H9 (cell line): ENCODE measurements around the gene APBB2. TPM values are rescaled to one million over a fixed set of nuclear protein-coding genes. Genes with fewer than 3 reads are reported as not detected.

ENCODE experiments used
- DNase-seq: peaks from one replicate; pipeline ENCODE4 v3.0.0-alpha.2; 2017
- H2AFZ ChIP-seq: one replicate; pipeline ENCODE4 v1.6.1; 2013; ENCODE audit warnings: mild to moderate bottlenecking, low read length, control low read depth, moderate library complexity
- H2AK5ac ChIP-seq: 2 replicates; pipeline ENCODE4 v1.6.1; 2013; ENCODE audit warnings: low read length, control low read depth, mixed read lengths; ENCODE audit not compliant: insufficient read length
- H2BK120ac ChIP-seq: one replicate; pipeline ENCODE4 v1.6.1; 2013; ENCODE audit warnings: low read depth, mild to moderate bottlenecking, low read length, control low read depth, inconsistent platforms; ENCODE audit not compliant: poor library complexity, severe bottlenecking
- H2BK12ac ChIP-seq: 2 replicates; pipeline ENCODE4 v1.6.1; 2013; ENCODE audit warnings: low read length, control low read depth, mixed read lengths, low read depth; ENCODE audit not compliant: insufficient read length
- H2BK15ac ChIP-seq: 2 replicates; pipeline ENCODE4 v1.6.1; 2013; ENCODE audit warnings: low read depth, low read length, control low read depth
- H2BK20ac ChIP-seq: one replicate; pipeline ENCODE4 v1.6.1; 2013; ENCODE audit warnings: low read depth, mild to moderate bottlenecking, low read length, control low read depth, inconsistent platforms; ENCODE audit not compliant: poor library complexity, severe bottlenecking
- H2BK5ac ChIP-seq: 2 replicates; pipeline ENCODE4 v1.6.1; 2013; ENCODE audit warnings: low read length, control low read depth, mixed read lengths; ENCODE audit not compliant: insufficient read length
- H3K14ac ChIP-seq: 2 replicates; pipeline ENCODE4 v1.6.1; 2013; ENCODE audit warnings: low read length, control low read depth; ENCODE audit not compliant: insufficient read depth
- H3K18ac ChIP-seq: 2 replicates; pipeline ENCODE4 v1.6.1; 2013; ENCODE audit warnings: low read depth, mild to moderate bottlenecking, mixed read lengths, low read length, control low read depth; ENCODE audit not compliant: insufficient read length
- H3K23ac ChIP-seq: 2 replicates; pipeline ENCODE4 v1.6.1; 2013; ENCODE audit warnings: low read length, control low read depth, mixed read lengths, low read depth; ENCODE audit not compliant: insufficient read length
- H3K23me2 ChIP-seq: 2 replicates; pipeline ENCODE4 v1.6.1; 2013; ENCODE audit warnings: low read depth, mild to moderate bottlenecking, mixed read lengths, low read length, control low read depth; ENCODE audit not compliant: insufficient read length, poor library complexity, severe bottlenecking
- H3K27ac ChIP-seq: 2 replicates; pipeline ENCODE4 v1.5.1; 2013; ENCODE audit warnings: low read length, control low read depth, mixed read lengths, low read depth; ENCODE audit not compliant: insufficient read length
- H3K27me3 ChIP-seq: 2 replicates; pipeline ENCODE4 v1.6.1; 2013; ENCODE audit warnings: low read length, control low read depth, inconsistent platforms; ENCODE audit not compliant: insufficient read depth
- H3K4ac ChIP-seq: 2 replicates; pipeline ENCODE4 v1.6.1; 2013; ENCODE audit warnings: low read depth, mild to moderate bottlenecking, control low read depth, inconsistent platforms, low read length, moderate library complexity
- H3K4me1 ChIP-seq: 2 replicates; pipeline ENCODE4 v1.6.1; 2013; ENCODE audit warnings: low read length, control low read depth, inconsistent platforms; ENCODE audit not compliant: insufficient read depth
- H3K4me2 ChIP-seq: 2 replicates; pipeline ENCODE4 v1.6.1; 2013; ENCODE audit warnings: low read length, control low read depth, mixed read lengths; ENCODE audit not compliant: insufficient read length, insufficient read depth
- H3K56ac ChIP-seq: 2 replicates; pipeline ENCODE4 v1.6.1; 2013; ENCODE audit warnings: low read depth, mild to moderate bottlenecking, mixed read lengths, low read length, control low read depth; ENCODE audit not compliant: insufficient read length
- H3K79me1 ChIP-seq: 2 replicates; pipeline ENCODE4 v1.6.1; 2013; ENCODE audit warnings: low read depth, mild to moderate bottlenecking, moderate library complexity, low read length, control low read depth, inconsistent platforms; ENCODE audit not compliant: insufficient read depth, poor library complexity, severe bottlenecking
- H3K79me2 ChIP-seq: 2 replicates; pipeline ENCODE4 v1.6.1; 2013; ENCODE audit warnings: low read length, control low read depth, inconsistent platforms; ENCODE audit not compliant: insufficient read depth
- H3K9ac ChIP-seq: 2 replicates; pipeline ENCODE4 v1.6.1; 2013; ENCODE audit warnings: low read length, control low read depth, mixed read lengths; ENCODE audit not compliant: insufficient read length; ENCODE audit errors: extremely low read depth
- H3K9me3 ChIP-seq: one replicate; pipeline ENCODE4 v1.6.1; 2013; ENCODE audit warnings: low read depth, low read length, inconsistent platforms; ENCODE audit not compliant: control insufficient read depth
- H3T11ph ChIP-seq: one replicate; pipeline ENCODE4 v1.6.1; 2013; ENCODE audit warnings: mild to moderate bottlenecking, low read length, control low read depth, inconsistent platforms
- H4K20me1 ChIP-seq: one replicate; pipeline ENCODE4 v1.6.1; 2013; ENCODE audit not compliant: control insufficient read depth, insufficient read length, insufficient read depth
- H4K5ac ChIP-seq: 2 replicates; pipeline ENCODE4 v1.6.1; 2013; ENCODE audit warnings: low read depth, mild to moderate bottlenecking, mixed read lengths, low read length, control low read depth; ENCODE audit not compliant: insufficient read length
- H4K8ac ChIP-seq: replicated peaks from 2 replicates; pipeline ENCODE4 v1.6.1; 2013; ENCODE audit warnings: low read length, control low read depth, mixed read lengths, low read depth; ENCODE audit not compliant: insufficient read length
- H4K91ac ChIP-seq: 2 replicates; pipeline ENCODE4 v1.6.1; 2013; ENCODE audit warnings: low read depth, mild to moderate bottlenecking, moderate library complexity, mixed read lengths, low read length, control low read depth; ENCODE audit not compliant: insufficient read length
- H3K27ac Mint-ChIP-seq, 3 experiments: 2 replicates in 2 of 3; 3 replicates in 1 of 3; pipeline ENCODE4 v1.8.0; 2020 to 2021; ENCODE audit warnings: mixed read lengths in 3 of 3, mild to moderate bottlenecking in 1 of 3, moderate library complexity in 1 of 3
- H3K27me3 Mint-ChIP-seq: 2 replicates; pipeline ENCODE4 v1.8.0; 2021; ENCODE audit warnings: low read depth, mild to moderate bottlenecking, moderate library complexity, mixed read lengths
- H3K36me3 Mint-ChIP-seq, 3 experiments: 2 replicates in 2 of 3; 3 replicates in 1 of 3; pipeline ENCODE4 v1.8.0; 2020 to 2021; ENCODE audit warnings: low read depth in 3 of 3, mixed read lengths in 3 of 3; ENCODE audit not compliant: insufficient read depth in 1 of 3
- H3K4me1 Mint-ChIP-seq, 2 experiments: 2 replicates each; pipeline ENCODE4 v1.8.0; 2020; ENCODE audit warnings: mixed read lengths in 2 of 2
- H3K4me3 Mint-ChIP-seq, 2 experiments: 2 replicates in 1 of 2; 3 replicates in 1 of 2; pipeline ENCODE4 v1.8.0; 2020 to 2021; ENCODE audit warnings: mild to moderate bottlenecking in 2 of 2, mixed read lengths in 2 of 2, moderate library complexity in 1 of 2
- H3K9me3 Mint-ChIP-seq, 2 experiments: 2 replicates in 1 of 2; 3 replicates in 1 of 2; pipeline ENCODE4 v1.8.0; 2020; ENCODE audit warnings: mild to moderate bottlenecking in 2 of 2, mixed read lengths in 2 of 2, moderate library complexity in 1 of 2
- CTCF ChIP-seq: fragments of 200-600 bp; sonication (generic); conservative IDR thresholded peaks from 3 replicates; pipeline ENCODE4 v1.8.0; 2021; ENCODE audit warnings: antibody characterized with exemption, mild to moderate bottlenecking
- WGBS: extraction: QIAGEN DNeasy Blood & Tissue Kit; methylation state at CpG from one replicate; pipeline ENCODE4 v1.1.7; 2013; ENCODE audit warnings: missing lambda C conversion rate, low lambda C conversion rate, mixed read lengths; ENCODE audit not compliant: insufficient read length; ENCODE audit errors: extremely low coverage; 5-methylcytosine and 5-hydroxymethylcytosine counted together
- total RNA-seq: library from RNA; stranded (reverse); gene quantifications from 2 replicates; pipeline ENCODE4 v1.2.1, GENCODE V29; 2021

Gene APBB2
- total RNA-seq, 1 experiment from 2014 or later, result 39.6 TPM

- no peak overlapping the region for H4K5ac ChIP-seq
- no peak overlapping the region for H2BK20ac ChIP-seq
- H4K20me1 ChIP-seq, result no peaks in the 10 kb centered on the region
- Mint-ChIP-seq H3K4me3 (no peak overlapping the region), H3K27ac (no peak overlapping the region), H3K9me3 (no peaks in the 10 kb centered on the region), H3K27me3 (no peaks in the 10 kb centered on the region), H3K4me1 (peaks cover 7% of the 10 kb centered on the region in 2 experiments), H3K36me3 (no peaks in the 10 kb centered on the region; a peak in 1 of 7 replicates)
- H3K23me2 ChIP-seq, result no peaks in the 10 kb centered on the region
- H2BK5ac ChIP-seq, result no peak overlapping the region
- H3K9me3 ChIP-seq, result no peaks in the 10 kb centered on the region
- no peak overlapping the region for H3K18ac ChIP-seq
- no peak overlapping the region for H3K23ac ChIP-seq
- no peaks in the 10 kb centered on the region for H3K27me3 ChIP-seq
- no peaks in the 10 kb centered on the region for H3K4me1 ChIP-seq
- no peak overlapping the region for H2AK5ac ChIP-seq
- no peak overlapping the region for H2BK120ac ChIP-seq
- WGBS, result no CpG with 5 or more reads among the region's 3 CpGs
- H2BK12ac ChIP-seq, result no peak overlapping the region
- no peak overlapping the region for H4K91ac ChIP-seq
- H3K27ac ChIP-seq, result no peak overlapping the region
- H3T11ph ChIP-seq, result no peak overlapping the region
- DNase-seq, result no peak
- no peak overlapping the region for H4K8ac ChIP-seq
- no peak overlapping the region for H3K9ac ChIP-seq
- H3K79me1 ChIP-seq, result no peaks in the 10 kb centered on the region
- H3K4me2 ChIP-seq, result no peak overlapping the region
- no peak overlapping the region for H3K4ac ChIP-seq
- H2AFZ ChIP-seq, result no peak overlapping the region
- H3K79me2 ChIP-seq, result no peaks in the 10 kb centered on the region
- no peak overlapping the region for H3K56ac ChIP-seq
- no peak for TF ChIP-seq CTCF
- H2BK15ac ChIP-seq, result no peak overlapping the region
- no peak overlapping the region for H3K14ac ChIP-seq
These were observed 227.2 kb downstream of the APBB2 start for GRCh38 chr4:40987151-40987550.
